ENCODE data around the gene PTGES3.
"Not testable (repeated sequence)": the region's sequence is repeated elsewhere in the genome, so short reads cannot be mapped to it uniquely, and the experiment has no call there.

The PTGES3 gene

DNA sequence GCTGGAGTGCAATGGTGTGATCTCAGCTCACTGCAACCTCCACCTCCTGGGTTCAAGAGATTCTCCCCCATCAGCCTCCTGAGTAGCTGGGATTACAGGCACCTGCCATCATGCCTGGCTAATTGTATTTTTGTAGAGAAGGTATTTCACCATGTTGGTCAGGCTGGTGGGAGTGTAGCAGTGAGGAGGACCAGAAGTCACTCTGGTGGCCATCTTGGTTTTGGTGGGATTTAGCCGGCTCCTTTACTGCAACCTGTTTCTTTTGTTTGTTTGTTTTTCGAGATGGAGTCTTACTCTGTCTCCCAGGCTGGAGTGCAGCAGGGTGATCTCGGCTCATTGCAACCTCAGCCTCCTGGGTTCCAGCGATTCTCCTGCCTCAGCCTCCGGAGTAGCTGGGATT is 16.4 kb upstream of the PTGES3 start:
- not testable (repeated sequence) for DNase-seq

GRCh38 chr12:56699020-56699661 is 11.1 kb upstream of the PTGES3 start:
- DNase-seq = peak; percentile 72

DNA sequence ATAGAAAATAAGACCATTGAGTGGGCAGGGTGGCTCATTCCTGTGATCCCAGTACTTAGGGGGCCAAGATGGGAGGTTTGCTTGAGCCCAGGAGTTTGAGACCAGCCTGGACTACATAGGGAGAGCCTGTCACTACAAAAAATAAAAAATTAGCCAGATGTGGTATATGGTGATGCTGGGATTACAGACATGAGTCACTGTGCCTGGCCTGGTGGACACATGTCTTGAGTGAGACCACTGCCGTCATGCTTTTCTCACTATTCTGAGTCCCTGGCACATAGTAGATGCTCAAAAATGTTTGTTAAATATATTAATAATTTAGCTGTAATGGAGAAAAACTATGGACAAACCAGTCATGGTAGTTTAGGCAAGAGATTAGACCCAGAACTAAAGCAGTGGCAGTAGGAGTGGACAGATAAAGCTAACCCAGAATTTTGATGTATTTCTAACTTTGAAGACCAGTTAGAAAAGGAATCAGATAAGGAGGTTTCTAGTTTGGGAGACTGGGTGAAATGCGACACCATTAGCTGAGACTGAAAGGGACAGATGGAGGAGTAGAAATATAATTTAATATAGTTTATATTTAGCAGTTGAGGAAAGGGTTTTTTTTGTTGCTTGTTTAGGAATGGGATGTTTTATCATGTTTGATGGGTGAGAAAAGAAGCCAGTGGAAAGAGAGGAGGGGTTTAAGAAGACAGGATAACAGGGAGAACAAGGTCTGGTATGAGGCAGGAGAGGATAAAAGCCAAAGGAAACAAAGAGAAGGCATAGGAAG is 7.4 kb upstream of the PTGES3 start:
- DNase-seq = peak; percentile 49

GRCh38 chr12:56694161-56694560 is 6.1 kb upstream of the PTGES3 start:
- no peak for DNase-seq

DNA sequence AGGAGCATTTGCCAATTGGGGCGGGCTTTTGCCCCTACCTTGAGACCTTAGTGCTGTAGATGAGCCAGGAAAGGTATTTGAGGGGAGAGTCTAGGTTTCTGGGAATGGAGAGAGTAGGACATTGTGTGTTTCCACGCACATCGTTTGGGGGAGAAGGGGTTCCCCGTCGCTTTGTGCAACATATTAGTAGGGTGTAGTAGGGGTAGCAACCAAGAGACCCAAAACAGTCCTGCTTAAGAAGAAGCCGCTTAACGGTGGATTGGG is 694 bp upstream of the PTGES3 start:
- no peak for DNase-seq

DNA sequence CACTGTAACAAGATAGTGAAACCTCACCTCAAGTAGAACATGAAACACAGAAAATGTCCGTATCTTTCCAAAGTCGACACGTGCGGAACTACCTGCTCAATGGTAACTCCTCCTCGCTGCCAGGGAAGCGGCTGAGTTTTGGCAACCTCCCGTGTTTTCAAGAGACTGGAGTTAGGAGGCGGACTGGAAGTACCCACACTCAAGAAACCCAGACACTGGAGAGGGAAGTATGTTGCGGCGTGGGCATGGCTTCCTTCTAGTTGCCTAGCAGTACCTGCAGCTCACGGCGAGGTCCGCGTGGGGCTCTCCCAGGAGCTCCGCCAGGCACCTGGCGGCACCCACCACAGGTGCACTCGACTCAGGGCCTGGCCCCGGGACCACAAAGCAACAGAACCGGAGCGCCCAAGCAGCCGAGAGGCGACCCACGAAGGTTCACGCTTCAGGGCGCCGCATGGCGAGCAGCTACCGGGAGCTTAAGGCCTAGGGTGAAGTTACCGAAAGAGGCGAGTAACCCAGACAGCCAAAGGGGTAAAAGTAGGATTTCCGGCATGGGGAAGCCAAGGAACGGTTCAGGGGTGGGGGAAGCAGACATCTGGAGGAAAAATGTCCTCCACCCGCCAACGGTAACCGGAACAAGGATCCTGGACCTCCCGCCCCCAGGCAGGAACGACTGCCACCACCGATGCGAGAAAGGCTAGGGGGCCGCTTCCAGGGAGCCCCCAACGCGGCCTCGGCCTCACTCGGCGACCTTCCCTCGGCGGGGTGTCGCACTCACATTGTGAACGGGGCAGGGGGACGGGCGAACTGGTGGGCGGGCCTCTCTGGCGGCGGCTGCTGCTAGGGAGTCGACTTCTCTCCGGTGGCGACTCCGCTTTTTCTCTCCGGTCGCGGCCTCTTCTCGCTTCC is 608 bp downstream of the PTGES3 start:
- peak; percentile 69 for DNase-seq

- DNase-seq = no peak
Measured at GRCh38 chr12:56684745-56685359, 3.2 kb downstream of the PTGES3 start.

GRCh38 chr12:56682323-56682722 is 5.8 kb downstream of the PTGES3 start:
- no peak for DNase-seq

DNA sequence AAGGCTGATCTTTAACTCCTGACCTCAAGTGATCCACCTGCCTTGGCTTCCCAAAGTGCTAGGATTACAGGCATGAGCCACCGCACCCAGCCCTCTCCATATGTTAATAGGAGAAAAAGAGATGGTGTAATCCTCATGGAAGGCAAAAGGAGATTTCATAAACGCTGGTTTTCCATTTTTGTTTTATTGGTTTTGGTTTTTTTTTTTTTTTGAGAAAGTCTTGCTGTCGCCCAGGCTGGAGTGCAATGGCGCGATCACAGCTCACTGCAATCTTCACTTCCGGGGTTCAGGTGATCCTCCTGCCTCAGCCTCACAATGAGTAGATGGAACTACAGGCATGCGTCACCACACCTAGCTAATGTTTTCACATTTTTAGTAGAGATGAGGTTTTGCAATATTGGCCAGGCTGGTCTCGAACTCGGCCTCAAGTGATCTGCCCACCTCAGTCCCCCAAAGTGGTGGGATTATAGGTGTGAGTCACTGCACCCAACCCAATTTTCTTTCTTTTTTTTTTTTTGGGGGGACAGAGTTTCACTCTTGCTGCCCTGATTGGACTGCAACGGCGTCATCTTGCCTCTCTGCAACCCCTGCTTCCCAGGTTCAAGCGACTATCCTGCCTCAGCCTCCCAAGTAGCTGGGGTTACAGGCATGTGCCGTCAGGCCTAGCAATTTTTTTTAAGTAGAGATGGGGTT is 8.1 kb downstream of the PTGES3 start:
- no peak for DNase-seq

- DNase-seq = no peak
Measured at GRCh38 chr12:56678852-56679251, 9.2 kb downstream of the PTGES3 start.

- DNase-seq = no peak
Measured at GRCh38 chr12:56677680-56678079, 10.4 kb downstream of the PTGES3 start.

DNA sequence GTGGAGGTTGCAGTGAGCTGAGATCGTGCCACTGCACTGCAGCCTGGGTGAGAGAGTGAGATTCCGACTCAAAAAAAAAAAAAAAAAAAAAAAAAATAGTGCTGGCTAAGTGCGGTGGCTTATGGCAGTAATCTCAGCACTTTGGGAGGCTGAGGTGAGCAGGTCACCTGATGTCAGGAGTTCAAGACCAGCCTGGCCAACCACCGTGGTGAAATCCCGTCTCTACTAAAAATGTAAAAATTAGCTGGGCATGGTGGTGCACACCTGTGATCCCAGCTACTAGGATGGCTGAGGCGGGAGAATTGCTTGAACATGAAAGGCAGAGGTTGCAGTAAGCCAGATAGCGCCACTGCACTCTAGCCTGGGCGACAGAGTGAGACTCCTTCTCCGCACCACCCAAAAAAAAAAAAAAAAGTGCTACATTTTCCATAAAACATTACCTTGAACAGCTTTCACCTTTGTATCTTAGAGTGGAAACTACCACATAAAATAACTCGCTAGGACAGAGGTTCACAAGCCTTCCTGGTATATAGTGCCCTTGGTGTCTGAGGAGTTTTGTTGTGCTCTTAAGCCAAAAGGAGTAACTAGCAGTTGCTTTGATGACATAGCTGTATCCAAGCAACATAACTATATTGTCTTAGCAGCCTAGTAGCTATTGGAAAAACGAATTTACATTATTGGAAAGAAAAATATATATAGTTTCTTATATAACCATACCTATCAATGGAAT is 11.1 kb downstream of the PTGES3 start:
- no peak for DNase-seq

GRCh38 chr12:56671608-56672007 is 16.5 kb downstream of the PTGES3 start:
- no peak for DNase-seq

GRCh38 chr12:56670836-56671235 is 17.2 kb downstream of the PTGES3 start:
- DNase-seq = no peak

- DNase-seq = no peak
Measured at GRCh38 chr12:56668197-56668457, 20.0 kb downstream of the PTGES3 start.

DNA sequence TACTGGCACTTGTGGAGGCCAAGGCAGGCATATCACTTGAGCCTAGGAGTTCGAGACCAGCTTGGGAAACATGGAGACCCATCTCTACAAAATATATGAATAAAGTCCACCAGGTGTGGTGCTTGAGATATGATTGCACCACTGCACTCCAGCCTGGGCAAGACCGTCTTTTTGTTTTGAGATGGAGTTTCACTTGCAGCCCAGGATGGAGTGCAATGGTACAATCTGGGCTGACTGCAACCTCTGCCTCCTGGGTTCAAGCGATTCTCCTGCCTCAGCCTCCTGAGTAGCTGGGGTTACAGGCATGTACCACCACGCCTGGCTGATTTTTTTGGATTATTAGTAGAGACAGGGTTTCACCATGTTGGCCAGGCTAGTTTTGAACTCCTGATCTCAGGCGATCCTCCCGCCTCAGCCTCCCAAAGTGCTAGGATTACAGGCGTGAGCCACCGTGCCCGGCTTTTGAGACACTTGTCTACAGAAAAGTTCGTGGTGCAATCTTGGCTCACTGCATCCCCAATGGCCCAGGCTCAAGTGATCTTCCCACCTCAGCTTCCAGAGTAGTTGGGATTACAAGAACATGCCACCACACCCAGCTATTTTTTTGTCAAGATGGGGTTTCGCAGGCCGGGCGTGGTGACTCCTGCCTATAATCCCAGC is 26.0 kb downstream of the PTGES3 start:
- no peak for DNase-seq

DNA sequence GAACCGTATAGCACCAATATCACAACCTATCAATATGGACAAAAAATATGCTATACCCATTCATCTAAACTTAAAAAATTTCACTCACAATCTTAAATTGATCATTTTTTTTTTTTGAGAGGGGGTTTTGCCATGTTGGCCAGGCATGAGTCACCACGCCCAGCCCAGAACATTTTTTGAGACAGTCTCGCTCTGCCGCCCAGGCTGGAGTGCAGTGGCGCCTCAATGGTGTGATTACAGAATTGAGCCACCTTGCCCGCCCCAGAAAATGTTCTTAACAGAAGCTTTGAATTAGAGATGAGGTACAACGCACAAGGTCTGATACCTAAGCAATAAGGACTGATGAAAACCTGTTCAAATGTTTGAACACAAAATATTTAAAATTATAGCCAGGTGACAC is 26.5 kb downstream of the PTGES3 start:
- no peak for DNase-seq

- no peak for DNase-seq
Measured at GRCh38 chr12:56658921-56659320, 29.2 kb downstream of the PTGES3 start.

DNA sequence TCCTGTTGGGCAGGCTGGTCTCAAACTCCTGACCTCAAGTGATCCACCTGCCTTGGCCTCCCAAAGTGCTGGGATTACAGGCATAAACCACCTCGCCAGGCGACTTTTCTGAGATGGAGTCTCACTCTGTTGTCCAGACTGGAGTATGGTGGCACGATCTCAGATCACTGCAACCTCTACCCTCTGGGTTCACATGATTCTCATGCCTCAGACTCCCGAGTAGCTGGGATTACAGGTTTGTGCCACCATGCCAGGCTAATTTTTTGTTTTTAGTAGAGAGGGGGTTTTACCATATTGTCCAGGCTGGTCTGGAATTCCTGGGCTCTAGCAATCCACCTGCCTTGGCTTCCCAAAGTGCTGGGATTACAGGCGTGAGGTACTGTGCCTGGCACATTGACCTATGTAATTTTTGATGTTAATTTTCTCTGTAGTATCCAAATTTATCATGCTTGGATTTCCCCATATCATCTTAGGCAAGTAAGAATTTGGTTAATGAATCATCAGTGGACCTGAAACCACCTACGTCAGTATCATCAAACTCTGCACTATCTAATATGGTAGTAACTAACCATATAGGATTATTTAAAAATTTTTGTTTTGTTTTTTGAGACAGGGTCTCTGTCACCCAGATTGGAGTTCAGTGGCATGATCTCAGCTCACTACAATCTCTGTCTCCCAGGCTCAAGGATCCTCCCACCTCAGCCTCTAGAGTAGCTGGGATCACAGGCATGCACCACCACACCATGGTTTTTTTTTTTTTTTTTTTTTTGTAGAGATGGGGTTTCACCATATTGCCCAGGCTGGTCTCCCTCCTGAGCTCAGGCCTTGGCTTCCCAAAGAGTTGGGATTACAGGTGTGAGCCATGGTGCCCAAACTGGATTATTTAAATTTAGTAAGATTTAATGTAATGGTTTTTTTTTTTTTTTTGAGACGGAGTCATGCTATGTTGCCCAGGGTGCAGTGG is 30.4 kb downstream of the PTGES3 start:
- DNase-seq = no peak

DNA sequence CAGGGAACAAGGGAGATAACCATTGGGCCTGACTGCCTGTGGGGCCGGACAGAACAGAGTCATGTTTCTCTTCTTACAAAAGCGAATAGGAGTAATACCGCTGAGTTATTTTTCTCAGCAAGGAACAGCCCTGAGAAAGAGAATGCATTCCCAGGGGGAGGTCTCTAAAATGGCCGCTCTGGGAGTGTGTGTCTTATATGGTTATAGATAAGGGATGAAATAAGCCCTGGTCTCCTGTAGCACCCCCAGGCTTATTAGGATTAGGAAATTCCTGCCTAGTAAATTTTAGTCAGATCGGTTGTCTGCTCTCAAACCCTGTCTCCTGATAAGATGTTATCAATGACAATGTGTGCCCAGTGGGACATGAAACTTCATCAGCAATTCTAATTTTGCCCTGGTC is 34.3 kb downstream of the PTGES3 start:
- DNase-seq = not testable (repeated sequence)

DNA sequence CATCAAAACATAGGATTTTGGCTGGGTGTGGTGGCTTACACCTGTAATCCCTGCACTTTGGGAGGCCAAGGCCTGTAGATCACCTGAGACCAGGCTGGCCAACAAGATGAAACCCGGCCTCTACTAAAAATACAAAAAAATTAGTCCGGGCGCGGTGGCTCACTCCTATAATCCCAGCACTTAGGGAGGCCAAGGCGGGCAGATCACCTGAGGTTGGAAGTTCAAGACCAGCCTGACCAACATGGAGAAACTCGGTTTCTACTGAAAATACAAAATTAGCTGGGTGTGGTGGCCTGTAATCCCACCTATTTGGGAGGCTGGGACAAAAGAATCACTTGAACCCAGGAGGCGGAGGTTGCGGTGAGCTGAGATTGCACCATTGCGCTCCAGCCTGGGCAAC is 40.1 kb downstream of the PTGES3 start:
- not testable (repeated sequence) for DNase-seq
